D341Med (cell line): ENCODE measurements around the gene CYYR1.

ENCODE experiments used
- DNase-seq: peaks from one replicate; pipeline ENCODE4 v3.0.0; 2012; ENCODE audit warnings: low spot score

CYYR1 gene

GRCh38 chr21:26572702-26573381 is at the start of gene CYYR1:
TSS of gene CYYR1 (minus strand) at chr21:26573286. CDS start at chr21:26572940, 346 bp downstream.
- peak; percentile 23 for DNase-seq

- no peak for DNase-seq
Measured at GRCh38 chr21:26617176-26617575, 44.1 kb upstream of the CYYR1 start.

- no peak for DNase-seq
Measured at GRCh38 chr21:26614251-26614650, 41.2 kb upstream of the CYYR1 start.

GRCh38 chr21:26599261-26599660 is 26.2 kb upstream of the CYYR1 start:
- no peak for DNase-seq

- no peak for DNase-seq
Measured at GRCh38 chr21:26597981-26598380, 24.9 kb upstream of the CYYR1 start.

- DNase-seq: no peak
Measured at GRCh38 chr21:26597031-26597430, 23.9 kb upstream of the CYYR1 start.

GRCh38 chr21:26595971-26596370 is 22.9 kb upstream of the CYYR1 start:
- no peak for DNase-seq

GRCh38 chr21:26593800-26594199 is 20.7 kb upstream of the CYYR1 start:
- DNase-seq: no peak

GRCh38 chr21:26591543-26591942 is 18.5 kb upstream of the CYYR1 start:
- DNase-seq: no peak

GRCh38 chr21:26588446-26588845 is 15.4 kb upstream of the CYYR1 start:
- no peak for DNase-seq

GRCh38 chr21:26587736-26588201 is 14.7 kb upstream of the CYYR1 start:
- DNase-seq: no peak

- DNase-seq: no peak
Measured at GRCh38 chr21:26583769-26584168, 10.7 kb upstream of the CYYR1 start.

- no peak for DNase-seq
Measured at GRCh38 chr21:26581818-26582217, 8.7 kb upstream of the CYYR1 start.

GRCh38 chr21:26572076-26572701 is 897 bp downstream of the CYYR1 start:
- DNase-seq: no peak

GRCh38 chr21:26570203-26570602 is 2.9 kb downstream of the CYYR1 start:
- DNase-seq: no peak

- DNase-seq: no peak
Measured at GRCh38 chr21:26565546-26565945, 7.5 kb downstream of the CYYR1 start.

GRCh38 chr21:26565111-26565510 is 8.0 kb downstream of the CYYR1 start:
- no peak for DNase-seq

- DNase-seq: no peak
Measured at GRCh38 chr21:26563856-26564503, 9.1 kb downstream of the CYYR1 start.

- DNase-seq: no peak
Measured at GRCh38 chr21:26560612-26561011, 12.5 kb downstream of the CYYR1 start.

GRCh38 chr21:26559099-26559498 is 14.0 kb downstream of the CYYR1 start:
- no peak for DNase-seq

GRCh38 chr21:26557106-26557505 is 16.0 kb downstream of the CYYR1 start:
- no peak for DNase-seq

- DNase-seq: no peak
Measured at GRCh38 chr21:26555540-26556146, 17.4 kb downstream of the CYYR1 start.

- DNase-seq: no peak
Measured at GRCh38 chr21:26554365-26554764, 18.7 kb downstream of the CYYR1 start.
